Nephron (organoid): ENCODE measurements around the gene TELO2.

Experiments used
- H3K27ac Mint-ChIP-seq, 3 experiments: 2 replicates each; pipeline ENCODE4 v1.8.0; 2020; ENCODE audit warnings: mixed read lengths in 3 of 3, mild to moderate bottlenecking in 2 of 3, moderate library complexity in 1 of 3
- H3K27me3 Mint-ChIP-seq: 2 replicates; pipeline ENCODE4 v1.8.0; 2021; ENCODE audit warnings: low read depth, mild to moderate bottlenecking, moderate library complexity, mixed read lengths
- H3K36me3 Mint-ChIP-seq: 2 replicates; pipeline ENCODE4 v1.8.0; 2020; ENCODE audit warnings: low read depth, mixed read lengths
- H3K4me1 Mint-ChIP-seq: 2 replicates; pipeline ENCODE4 v1.8.0; 2020; ENCODE audit warnings: mixed read lengths
- H3K4me3 Mint-ChIP-seq, 3 experiments: 2 replicates each; pipeline ENCODE4 v1.8.0; 2020; ENCODE audit warnings: mild to moderate bottlenecking in 3 of 3, mixed read lengths in 3 of 3, moderate library complexity in 2 of 3
- H3K9me3 Mint-ChIP-seq: 2 replicates; pipeline ENCODE4 v1.8.0; 2020; ENCODE audit warnings: mixed read lengths
- TF ChIP-seq, protein P1 (sequence below), 3 experiments: fragments of 200-600 bp; sonication (generic); IDR thresholded peaks; one replicate each; pipeline ENCODE4 v1.5.0; 2021; ENCODE audit warnings: antibody characterized with exemption in 3 of 3; ENCODE audit not compliant: unreplicated experiment in 3 of 3

TELO2 gene

GRCh38 chr16:1559446-1559975, 66.4 kb downstream of the TELO2 start:
- H3K4me3 Mint-ChIP-seq = no peak overlapping the region
- no peaks in the 10 kb centered on the region for H3K4me1 Mint-ChIP-seq
- H3K9me3 Mint-ChIP-seq = no peaks in the 10 kb centered on the region
- TF ChIP-seq, protein P1, sequence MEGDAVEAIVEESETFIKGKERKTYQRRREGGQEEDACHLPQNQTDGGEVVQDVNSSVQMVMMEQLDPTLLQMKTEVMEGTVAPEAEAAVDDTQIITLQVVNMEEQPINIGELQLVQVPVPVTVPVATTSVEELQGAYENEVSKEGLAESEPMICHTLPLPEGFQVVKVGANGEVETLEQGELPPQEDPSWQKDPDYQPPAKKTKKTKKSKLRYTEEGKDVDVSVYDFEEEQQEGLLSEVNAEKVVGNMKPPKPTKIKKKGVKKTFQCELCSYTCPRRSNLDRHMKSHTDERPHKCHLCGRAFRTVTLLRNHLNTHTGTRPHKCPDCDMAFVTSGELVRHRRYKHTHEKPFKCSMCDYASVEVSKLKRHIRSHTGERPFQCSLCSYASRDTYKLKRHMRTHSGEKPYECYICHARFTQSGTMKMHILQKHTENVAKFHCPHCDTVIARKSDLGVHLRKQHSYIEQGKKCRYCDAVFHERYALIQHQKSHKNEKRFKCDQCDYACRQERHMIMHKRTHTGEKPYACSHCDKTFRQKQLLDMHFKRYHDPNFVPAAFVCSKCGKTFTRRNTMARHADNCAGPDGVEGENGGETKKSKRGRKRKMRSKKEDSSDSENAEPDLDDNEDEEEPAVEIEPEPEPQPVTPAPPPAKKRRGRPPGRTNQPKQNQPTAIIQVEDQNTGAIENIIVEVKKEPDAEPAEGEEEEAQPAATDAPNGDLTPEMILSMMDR (IDR thresholded peaks at IDR 0.05; ENCODE audit: unreplicated experiment in 3 of 3) = no peak
- H3K36me3 Mint-ChIP-seq = peaks cover 48% of the 10 kb centered on the region
- H3K27me3 Mint-ChIP-seq = no peaks in the 10 kb centered on the region
- no peak overlapping the region for H3K27ac Mint-ChIP-seq
